Gastrocnemius medialis (tissue), 4 donors: ENCODE results near the gene DHRS12.
A peak's percentile ranks its signal among the peaks of the same experiment; 100 is the strongest.

ENCODE experiments used
- POLR2A ChIP-seq, 2 donors: fragments of 450-650 bp; IDR thresholded peaks; one replicate each; pipeline ENCODE4 v1.6.1; 2017; ENCODE audit warnings: antibody characterized with exemption in 2 of 2, mild to moderate bottlenecking in 2 of 2, moderate library complexity in 2 of 2
- TF ChIP-seq, protein P1 (sequence below), 5 experiments: fragments of 450-650 bp in 3 of 5; fragments of 200-600 bp in 2 of 5; sonication (generic) in 2 of 5; IDR thresholded peaks in 4 of 5; conservative IDR thresholded peaks in 1 of 5; 1 replicate in 4 of 5; 2 replicates in 1 of 5; pipeline ENCODE4 v1.5.1; 2016 to 2019; ENCODE audit warnings: antibody characterized with exemption in 5 of 5, mild to moderate bottlenecking in 3 of 5, moderate library complexity in 3 of 5

DNA sequence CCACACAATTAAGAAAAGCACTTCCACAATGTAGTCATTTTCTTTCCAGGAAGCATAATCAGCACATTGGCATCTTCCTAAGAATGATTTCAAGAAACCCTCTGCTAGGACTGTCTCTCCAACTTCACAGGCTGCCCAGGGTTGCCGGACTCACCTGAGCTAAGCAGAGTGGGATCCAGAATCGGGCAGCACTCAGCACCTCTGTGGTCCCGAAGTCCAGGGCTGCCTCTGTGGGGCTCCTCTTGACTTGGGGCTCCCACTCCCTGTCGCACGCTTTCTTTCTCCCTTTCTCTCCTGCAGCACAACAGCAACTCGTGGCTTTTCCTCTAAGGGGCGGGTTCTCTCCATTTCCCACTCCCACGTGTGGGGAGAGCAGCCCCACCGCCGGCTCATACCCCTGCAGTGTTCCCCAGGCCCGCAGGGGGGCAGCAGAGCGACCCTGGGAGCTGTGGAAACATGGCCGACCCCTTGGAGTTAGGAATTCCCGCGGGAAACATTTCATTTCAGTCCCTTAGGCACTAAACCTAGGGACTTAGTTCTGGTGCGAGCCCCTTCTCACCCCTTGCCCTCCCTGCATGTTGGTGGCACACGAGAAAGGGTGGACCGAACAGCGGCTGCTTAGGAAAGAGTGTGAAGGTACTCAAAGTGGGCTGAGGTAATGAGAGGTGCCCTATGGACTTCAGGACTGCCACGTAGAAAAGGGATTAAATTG, 41.1 kb upstream of the DHRS12 start, which contains the start of gene TMEM272:
- TF ChIP-seq, protein P1, sequence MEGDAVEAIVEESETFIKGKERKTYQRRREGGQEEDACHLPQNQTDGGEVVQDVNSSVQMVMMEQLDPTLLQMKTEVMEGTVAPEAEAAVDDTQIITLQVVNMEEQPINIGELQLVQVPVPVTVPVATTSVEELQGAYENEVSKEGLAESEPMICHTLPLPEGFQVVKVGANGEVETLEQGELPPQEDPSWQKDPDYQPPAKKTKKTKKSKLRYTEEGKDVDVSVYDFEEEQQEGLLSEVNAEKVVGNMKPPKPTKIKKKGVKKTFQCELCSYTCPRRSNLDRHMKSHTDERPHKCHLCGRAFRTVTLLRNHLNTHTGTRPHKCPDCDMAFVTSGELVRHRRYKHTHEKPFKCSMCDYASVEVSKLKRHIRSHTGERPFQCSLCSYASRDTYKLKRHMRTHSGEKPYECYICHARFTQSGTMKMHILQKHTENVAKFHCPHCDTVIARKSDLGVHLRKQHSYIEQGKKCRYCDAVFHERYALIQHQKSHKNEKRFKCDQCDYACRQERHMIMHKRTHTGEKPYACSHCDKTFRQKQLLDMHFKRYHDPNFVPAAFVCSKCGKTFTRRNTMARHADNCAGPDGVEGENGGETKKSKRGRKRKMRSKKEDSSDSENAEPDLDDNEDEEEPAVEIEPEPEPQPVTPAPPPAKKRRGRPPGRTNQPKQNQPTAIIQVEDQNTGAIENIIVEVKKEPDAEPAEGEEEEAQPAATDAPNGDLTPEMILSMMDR (IDR thresholded peaks at IDR 0.05 in 4 of 5, conservative IDR thresholded peaks at IDR 0.05 in 1 of 5): peak; percentile 43 to 88 (median 73)
- no peak for TF ChIP-seq POLR2A (IDR thresholded peaks at IDR 0.05)
